Lower leg skin (tissue), 4 donors: ENCODE measurements around the gene TSPAN1. TPM values are rescaled to one million over a fixed set of nuclear protein-coding genes. Genes with fewer than 3 reads are reported as not detected.
A peak's percentile ranks its signal among the peaks of the same experiment; 100 is the strongest.

Experiments used
- DNase-seq, 2 donors: peaks; one replicate each; pipeline ENCODE4 v3.0.0-alpha.2; 2019; ENCODE audit warnings: low spot score in 2 of 2
- H3K4me3 ChIP-seq: fragments of 200-600 bp; sonication (generic); 2 replicates; pipeline ENCODE4 v1.5.1; 2017; ENCODE audit warnings: mild to moderate bottlenecking, low read depth; ENCODE audit not compliant: poor library complexity, severe bottlenecking
- POLR2A ChIP-seq, 2 donors: fragments of 450-650 bp; IDR thresholded peaks; one replicate each; pipeline ENCODE4 v1.6.1; 2016 to 2017; ENCODE audit warnings: antibody characterized with exemption in 2 of 2, mild to moderate bottlenecking in 1 of 2, moderate library complexity in 1 of 2
- WGBS, 2 donors: methylation state at CpG; one replicate each; pipeline ENCODE4 v1.1.5; 2018; 5-methylcytosine and 5-hydroxymethylcytosine counted together
- intact Hi-C: fragments of 100-400 bp; cut with DNase I; formaldehyde crosslinking; loops from one replicate; pipeline ENCODE4 v1.15.0; 2023; ENCODE audit warnings: low total_unique reads
- total RNA-seq, 4 donors: library from RNA; depleted of rRNA; stranded (reverse); fragments of >200 nt; gene quantifications; one replicate each; pipeline ENCODE4 v1.1.0, GENCODE V29; 2016
- TF ChIP-seq, protein P1 (sequence below), 3 donors: fragments of 450-650 bp; IDR thresholded peaks; one replicate each; pipeline ENCODE4 v1.5.1; 2016; ENCODE audit warnings: antibody characterized with exemption in 3 of 3, mild to moderate bottlenecking in 3 of 3, moderate library complexity in 2 of 3

TSPAN1 gene
- total RNA-seq, 4 donors from 2014 or later = 2.9 to 10.9 (median 5.9) TPM

DNA sequence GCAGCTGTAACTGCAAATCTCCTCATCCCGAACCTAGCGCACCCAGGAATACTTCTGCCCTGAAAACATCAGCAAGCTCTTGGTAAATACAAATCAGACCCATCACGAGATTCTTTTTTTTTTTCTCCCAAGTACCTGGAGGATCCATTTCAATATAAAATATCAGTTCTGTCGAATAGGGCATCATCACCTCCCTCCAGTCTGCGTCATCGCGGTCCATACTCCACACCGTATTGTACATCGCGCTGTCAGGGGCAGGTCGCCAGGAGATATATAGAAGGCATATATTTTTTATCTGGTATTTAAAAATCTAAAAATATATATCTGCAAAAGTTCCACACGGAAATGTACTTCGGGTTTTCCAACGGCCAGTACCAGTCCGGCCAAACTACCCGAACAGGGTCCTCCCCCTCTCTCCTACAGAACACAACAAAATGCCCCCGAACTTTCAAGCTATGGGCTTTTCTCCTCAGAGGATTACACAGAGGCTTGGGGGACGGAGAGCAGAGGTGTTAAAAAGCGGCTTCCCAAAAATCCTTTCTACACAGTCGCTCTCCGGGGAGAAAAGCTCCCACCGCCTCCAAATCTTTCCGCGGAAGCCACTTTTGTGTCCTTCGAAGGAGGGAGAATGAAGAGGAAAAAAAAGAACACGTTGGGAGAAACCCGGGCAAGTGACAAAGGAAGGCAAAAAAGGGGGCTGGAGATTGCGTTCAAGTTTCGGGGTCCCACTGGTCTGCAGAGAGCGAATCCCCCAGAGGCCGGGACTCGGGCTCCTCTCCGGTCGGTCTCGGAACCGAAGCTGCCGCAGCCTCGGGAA, 43.0 kb upstream of the TSPAN1 start:
- TF ChIP-seq POLR2A (IDR thresholded peaks at IDR 0.05) = no peak
- TF ChIP-seq, protein P1, sequence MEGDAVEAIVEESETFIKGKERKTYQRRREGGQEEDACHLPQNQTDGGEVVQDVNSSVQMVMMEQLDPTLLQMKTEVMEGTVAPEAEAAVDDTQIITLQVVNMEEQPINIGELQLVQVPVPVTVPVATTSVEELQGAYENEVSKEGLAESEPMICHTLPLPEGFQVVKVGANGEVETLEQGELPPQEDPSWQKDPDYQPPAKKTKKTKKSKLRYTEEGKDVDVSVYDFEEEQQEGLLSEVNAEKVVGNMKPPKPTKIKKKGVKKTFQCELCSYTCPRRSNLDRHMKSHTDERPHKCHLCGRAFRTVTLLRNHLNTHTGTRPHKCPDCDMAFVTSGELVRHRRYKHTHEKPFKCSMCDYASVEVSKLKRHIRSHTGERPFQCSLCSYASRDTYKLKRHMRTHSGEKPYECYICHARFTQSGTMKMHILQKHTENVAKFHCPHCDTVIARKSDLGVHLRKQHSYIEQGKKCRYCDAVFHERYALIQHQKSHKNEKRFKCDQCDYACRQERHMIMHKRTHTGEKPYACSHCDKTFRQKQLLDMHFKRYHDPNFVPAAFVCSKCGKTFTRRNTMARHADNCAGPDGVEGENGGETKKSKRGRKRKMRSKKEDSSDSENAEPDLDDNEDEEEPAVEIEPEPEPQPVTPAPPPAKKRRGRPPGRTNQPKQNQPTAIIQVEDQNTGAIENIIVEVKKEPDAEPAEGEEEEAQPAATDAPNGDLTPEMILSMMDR (IDR thresholded peaks at IDR 0.05) = no peak
- intact Hi-C loops = no loop called here
- 1 to 2% methylated on average over 38 of the region's 38 CpGs for WGBS, 2 donors
- DNase-seq = no peak
- H3K4me3 ChIP-seq = peak overlapping the region; percentile 60

DNA sequence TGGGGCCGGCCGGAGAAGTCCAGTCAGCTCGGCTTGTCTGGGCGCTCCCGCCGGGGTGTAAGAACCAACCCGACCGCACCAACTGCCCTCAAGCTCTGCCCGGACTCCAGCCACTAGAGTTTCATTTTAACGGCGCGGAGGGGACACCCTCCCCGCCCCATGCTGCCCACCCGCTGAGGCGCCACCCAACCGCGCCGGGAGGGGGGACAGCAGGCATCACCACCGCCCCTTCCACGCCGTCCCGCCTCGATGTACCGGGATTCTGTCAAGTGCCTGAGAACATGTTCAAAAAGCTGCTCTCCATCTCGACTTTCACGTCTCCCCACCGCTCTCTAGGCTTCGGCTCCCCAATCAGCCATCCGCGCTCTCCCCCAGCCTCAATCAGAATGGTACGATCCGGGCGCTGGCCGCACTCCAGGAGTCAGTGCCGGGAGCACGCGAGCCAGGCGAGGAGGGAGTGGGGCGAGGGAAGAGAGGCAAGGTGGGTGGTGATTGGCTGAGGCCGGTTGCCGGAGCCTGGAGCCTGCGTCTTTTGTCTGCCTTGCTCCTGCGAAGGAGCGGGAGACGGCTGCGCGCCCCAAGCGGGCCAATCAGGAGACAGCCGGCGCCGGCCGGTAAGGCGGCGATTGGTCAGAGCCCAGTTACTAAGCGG, 42.2 kb upstream of the TSPAN1 start, which contains the start of gene PIK3R3:
TSS of gene PIK3R3 (minus strand) at position 101 of the 652 bp plus-strand sequence. CDS start 677 bp downstream, outside the sequence.
- DNase-seq = peak; percentile 97 to 99
- intact Hi-C loops = no loop called here
- TF ChIP-seq, protein P1 (IDR thresholded peaks at IDR 0.05) = peak in 1 of 3 donors; percentile 66
- peak in 1 of 2 donors; percentile 57 for TF ChIP-seq POLR2A (IDR thresholded peaks at IDR 0.05)
- H3K4me3 ChIP-seq = peak within 1 kb of the TSS; percentile 60
- 1% methylated on average over 55 of the region's 55 CpGs for WGBS, 2 donors

DNA sequence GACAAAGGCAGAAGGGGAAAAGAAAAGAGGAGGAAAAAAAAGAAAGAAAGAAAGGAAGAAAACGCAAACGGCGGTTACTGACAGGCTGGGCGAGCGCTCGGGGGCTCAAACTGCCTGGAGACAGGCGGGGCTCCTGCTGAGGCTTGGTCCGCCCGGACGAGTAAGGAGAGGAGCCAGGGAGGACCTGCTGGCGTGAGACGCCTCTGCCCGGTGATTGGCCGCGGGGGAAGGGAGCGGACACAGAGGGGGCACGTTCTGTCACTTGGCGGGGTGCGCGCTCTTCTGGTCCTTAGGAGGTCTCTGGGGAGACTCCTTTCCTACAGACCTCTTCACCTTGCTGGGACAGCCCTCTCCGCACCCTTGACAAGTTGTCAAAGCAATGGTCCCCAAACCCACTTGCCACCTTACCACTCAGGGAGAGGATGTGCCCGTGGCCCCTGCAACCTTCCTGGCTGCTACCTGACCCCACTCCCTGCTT, 41.7 kb upstream of the TSPAN1 start:
- WGBS, 2 donors = 3 to 4% methylated on average over 22 of the region's 22 CpGs
- no peak for DNase-seq
- H3K4me3 ChIP-seq = peak overlapping the region; percentile 53
- TF ChIP-seq, protein P1 (IDR thresholded peaks at IDR 0.05) = no peak
- TF ChIP-seq POLR2A (IDR thresholded peaks at IDR 0.05) = no peak
- intact Hi-C loops = no loop called here

DNA sequence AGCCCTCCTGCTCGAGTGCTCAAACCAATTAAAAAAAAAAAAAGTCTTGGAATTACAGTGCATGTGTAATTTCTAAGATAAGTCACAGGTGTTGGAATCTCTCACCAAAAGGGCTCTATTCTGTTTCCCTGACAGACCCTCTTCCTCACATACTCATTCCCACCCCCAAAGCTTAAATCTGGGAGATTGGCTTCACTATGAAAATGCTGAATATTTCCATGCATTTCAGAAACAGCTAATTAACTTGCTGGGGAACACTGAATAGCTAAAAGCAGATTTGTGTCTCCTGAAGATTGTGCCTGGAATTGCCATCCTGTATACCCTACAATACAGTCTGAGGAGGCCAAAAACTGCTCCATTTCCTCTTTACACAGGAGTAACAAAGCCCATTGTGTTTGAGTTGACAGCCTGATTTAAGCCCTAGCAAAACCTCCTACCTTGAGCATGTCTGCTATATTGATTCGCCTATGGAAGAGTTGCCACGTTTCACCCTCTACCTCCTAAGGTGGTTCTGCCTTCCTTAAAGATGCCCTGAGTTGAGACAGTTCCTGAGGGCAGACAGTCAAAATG, 41.0 kb upstream of the TSPAN1 start:
- WGBS, 2 donors = 53 to 61% methylated on average over 3 of the region's 3 CpGs
- intact Hi-C loops = no loop called here
- TF ChIP-seq, protein P1 (IDR thresholded peaks at IDR 0.05) = no peak
- TF ChIP-seq POLR2A (IDR thresholded peaks at IDR 0.05) = no peak
- H3K4me3 ChIP-seq = no peak overlapping the region
- no peak for DNase-seq

DNA sequence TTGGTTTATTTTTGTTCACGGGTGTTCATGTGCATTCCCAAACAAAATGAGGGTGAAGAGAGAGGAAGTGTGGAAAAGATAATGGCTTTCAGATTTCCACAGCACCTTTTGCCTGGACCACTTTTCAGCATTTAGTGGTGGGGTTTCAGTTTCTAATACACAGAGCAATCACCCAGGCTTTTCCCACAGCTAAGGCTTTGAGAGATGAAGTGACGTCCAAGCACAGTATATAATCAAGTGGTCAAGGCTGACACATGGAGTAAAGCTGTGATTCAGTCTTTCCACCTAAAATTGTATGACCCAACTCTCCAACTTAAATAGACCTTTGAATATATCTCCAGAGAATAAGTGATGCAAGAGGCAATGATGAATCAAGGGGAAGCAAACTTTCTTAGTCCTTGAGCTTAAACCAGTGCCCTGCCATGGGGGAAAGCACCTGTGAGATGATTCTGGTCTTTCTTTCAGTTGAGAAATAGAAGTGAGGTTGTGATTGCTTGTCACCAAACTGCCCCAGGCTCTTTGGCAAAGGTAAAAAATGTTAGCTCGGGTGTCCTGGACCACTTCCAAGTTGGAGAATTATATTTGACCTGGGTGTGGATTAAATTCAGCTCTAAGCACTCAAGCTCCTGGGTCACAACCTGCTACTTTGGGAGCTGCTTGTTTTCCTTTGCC, 40.1 kb upstream of the TSPAN1 start:
- TF ChIP-seq, protein P1 (IDR thresholded peaks at IDR 0.05) = no peak
- TF ChIP-seq POLR2A (IDR thresholded peaks at IDR 0.05) = no peak
- peak in 1 of 2 donors; percentile 63 for DNase-seq
- no peak overlapping the region for H3K4me3 ChIP-seq
- intact Hi-C loops = no loop called here
- 38 to 43% methylated on average over 3 of the region's 3 CpGs for WGBS, 2 donors
